ENCODE results near the gene PKP4. TPM values are rescaled to one million over a fixed set of nuclear protein-coding genes. Genes with fewer than 3 reads are reported as not detected.
A peak's percentile ranks its signal among the peaks of the same experiment; 100 is the strongest.

The PKP4 gene
- total RNA-seq, 5 donors from 2014 or later (not counting 1 experiment from before 2014, with no cell fraction given), result 17.3 to 23.1 (median 20.3) TPM

- Histone ChIP-seq H3K9me3 (no peaks in the 10 kb centered on the region), H3K36me3 (ENCODE audit: control insufficient read depth in 2 of 2, extremely low read depth in 1 of 2, insufficient read depth in 1 of 2, low read length in 1 of 2) (no peaks in the 10 kb centered on the region), H3K27ac (ENCODE audit: low read length) (peak overlapping the region; percentile 47), H3K4me3 (ENCODE audit: control insufficient read depth in 1 of 2, extremely low read depth in 1 of 2, low read length in 1 of 2) (peak overlapping the region; percentile 75 to 86), H3K27me3 (replicated peaks in 1 of 2; ENCODE audit: control insufficient read depth in 2 of 2, extremely low read depth in 1 of 2, insufficient read depth in 2 of 2, low read length in 1 of 2) (peaks cover 0 to 4% of the 10 kb centered on the region in 2 experiments), H3K4me1 (ENCODE audit: control insufficient read depth in 1 of 2, extremely low read depth in 1 of 2, insufficient read depth in 2 of 2, low read length in 2 of 2) (peaks cover 0 to 14% of the 10 kb centered on the region in 2 experiments)
- peak overlapping the region; percentile 75 to 85 for H3K27ac Mint-ChIP-seq
- no peaks in the 10 kb centered on the region for H3K36me3 Mint-ChIP-seq
- H3K9me3 Mint-ChIP-seq, result no peaks in the 10 kb centered on the region
- ChIA-PET CTCF (interaction anchor here (0.5 to 0.7 kb wide), 3 partner anchors 10 to 1092 kb away, joined by 3 to 5 read pairs (median 4); no protein-coding TSS in a partner anchor), POLR2A (interaction anchor here in 1 of 2 donors (0.6 kb wide), 2 partner anchors 21 to 964 kb away, joined by 3 read pairs; no protein-coding TSS in a partner anchor)
- peak in 34 of 35 experiments; percentile 24 to 72 (median 44) for DNase-seq
- H3K4me3 Mint-ChIP-seq, result peak overlapping the region; percentile 90 to 97 (median 96)
- peak; percentile 50 to 62 (median 56) for ATAC-seq (replicated peaks in 1 of 4)
- peaks cover 0 to 3% of the 10 kb centered on the region in 2 donors for H3K27me3 Mint-ChIP-seq
- whole genome bisulfite sequencing (ENCODE audit: insufficient coverage), result 2% methylated on average over 60 of the region's 61 CpGs
- H3K4me1 Mint-ChIP-seq, result peaks cover 16 to 32% (median 19%) of the 10 kb centered on the region in 3 donors
Measured at GRCh38 chr2:158457826-158458616, 1.3 kb downstream of the PKP4 start.

GRCh38 chr2:158458617-158458920 lies 1.8 kb downstream of the PKP4 start:
- Mint-ChIP-seq H3K9me3 (no peaks in the 10 kb centered on the region), H3K27ac (peak overlapping the region in 1 of 2 donors; percentile 62), H3K27me3 (peaks cover 0 to 3% of the 10 kb centered on the region in 2 donors), H3K4me3 (peak overlapping the region; percentile 90 to 97 (median 96)), H3K36me3 (no peaks in the 10 kb centered on the region), H3K4me1 (peaks cover 16 to 32% (median 19%) of the 10 kb centered on the region in 3 donors)
- CTCF ChIA-PET, result interaction anchor here in 1 of 2 donors (0.7 kb wide), 1 partner anchor 897 kb away, joined by 3 read pairs; no protein-coding TSS in a partner anchor
- Histone ChIP-seq H3K27me3 (replicated peaks in 1 of 2; ENCODE audit: control insufficient read depth in 2 of 2, extremely low read depth in 1 of 2, insufficient read depth in 2 of 2, low read length in 1 of 2) (peaks cover 0 to 4% of the 10 kb centered on the region in 2 experiments), H3K9me3 (no peaks in the 10 kb centered on the region), H3K36me3 (ENCODE audit: control insufficient read depth in 2 of 2, extremely low read depth in 1 of 2, insufficient read depth in 1 of 2, low read length in 1 of 2) (no peaks in the 10 kb centered on the region), H3K27ac (ENCODE audit: low read length) (no peak overlapping the region), H3K4me3 (ENCODE audit: control insufficient read depth in 1 of 2, extremely low read depth in 1 of 2, low read length in 1 of 2) (peak overlapping the region; percentile 75 to 86), H3K4me1 (ENCODE audit: control insufficient read depth in 1 of 2, extremely low read depth in 1 of 2, insufficient read depth in 2 of 2, low read length in 2 of 2) (peaks cover 0 to 14% of the 10 kb centered on the region in 2 experiments)
- DNase-seq (no peak), ATAC-seq (replicated peaks in 1 of 4) (no peak)
- POLR2A ChIA-PET, result interaction anchor here in 1 of 2 donors (0.7 kb wide), 1 partner anchor 287 kb away, joined by 3 read pairs; no protein-coding TSS in a partner anchor
- WGBS (ENCODE audit: insufficient coverage), result no CpG with 5 or more reads among the region's 9 CpGs

- ATAC-seq (replicated peaks in 1 of 4), result no peak
- Mint-ChIP-seq H3K36me3 (no peaks in the 10 kb centered on the region), H3K4me1 (peaks cover 16 to 32% (median 19%) of the 10 kb centered on the region in 3 donors), H3K27me3 (peaks cover 0 to 3% of the 10 kb centered on the region in 2 donors), H3K4me3 (peak overlapping the region; percentile 90 to 97 (median 96)), H3K9me3 (no peaks in the 10 kb centered on the region), H3K27ac (no peak overlapping the region)
- CTCF ChIA-PET, result interaction anchor here in 1 of 2 donors (0.7 kb wide), 1 partner anchor 898 kb away, joined by 3 read pairs; no protein-coding TSS in a partner anchor
- Histone ChIP-seq H3K4me1 (ENCODE audit: control insufficient read depth in 1 of 2, extremely low read depth in 1 of 2, insufficient read depth in 2 of 2, low read length in 2 of 2) (peaks cover 0 to 14% of the 10 kb centered on the region in 2 experiments), H3K36me3 (ENCODE audit: control insufficient read depth in 2 of 2, extremely low read depth in 1 of 2, insufficient read depth in 1 of 2, low read length in 1 of 2) (no peaks in the 10 kb centered on the region), H3K9me3 (no peaks in the 10 kb centered on the region), H3K27ac (ENCODE audit: low read length) (no peak overlapping the region), H3K27me3 (replicated peaks in 1 of 2; ENCODE audit: control insufficient read depth in 2 of 2, extremely low read depth in 1 of 2, insufficient read depth in 2 of 2, low read length in 1 of 2) (peaks cover 0 to 4% of the 10 kb centered on the region in 2 experiments), H3K4me3 (ENCODE audit: control insufficient read depth in 1 of 2, extremely low read depth in 1 of 2, low read length in 1 of 2) (no peak overlapping the region)
- no peak for DNase-seq
- POLR2A ChIA-PET, result interaction anchor here in 1 of 2 donors (0.7 kb wide), 1 partner anchor 286 kb away, joined by 3 read pairs; no protein-coding TSS in a partner anchor
- 100% methylated on average over 2 of the region's 9 CpGs for WGBS (ENCODE audit: insufficient coverage)
Measured at GRCh38 chr2:158459161-158460003, 2.6 kb downstream of the PKP4 start.

GRCh38 chr2:158460632-158461297 lies 4.0 kb downstream of the PKP4 start:
- Mint-ChIP-seq H3K27me3 (peaks cover 0 to 3% of the 10 kb centered on the region in 2 donors), H3K36me3 (no peaks in the 10 kb centered on the region), H3K4me3 (no peak overlapping the region), H3K27ac (no peak overlapping the region), H3K9me3 (no peaks in the 10 kb centered on the region), H3K4me1 (peaks cover 16 to 36% (median 19%) of the 10 kb centered on the region in 3 donors)
- no peak overlapping the region for H3K27ac ChIP-seq (ENCODE audit: low read length)
- peaks cover 0 to 14% of the 10 kb centered on the region in 2 experiments for H3K4me1 ChIP-seq (ENCODE audit: control insufficient read depth in 1 of 2, extremely low read depth in 1 of 2, insufficient read depth in 2 of 2, low read length in 2 of 2)
- ATAC-seq (replicated peaks in 1 of 4) (no peak), DNase-seq (no peak)
- no peak overlapping the region for H3K4me3 ChIP-seq (ENCODE audit: control insufficient read depth in 1 of 2, extremely low read depth in 1 of 2, low read length in 1 of 2)
- H3K27me3 ChIP-seq (replicated peaks in 1 of 2; ENCODE audit: control insufficient read depth in 2 of 2, extremely low read depth in 1 of 2, insufficient read depth in 2 of 2, low read length in 1 of 2), result peaks cover 0 to 4% of the 10 kb centered on the region in 2 experiments
- no peaks in the 10 kb centered on the region for H3K9me3 ChIP-seq
- CTCF ChIA-PET, result interaction anchor here in 1 of 2 donors (0.6 kb wide), 1 partner anchor 624 kb away, joined by 4 read pairs; no protein-coding TSS in a partner anchor
- no CpG with 5 or more reads among the region's 3 CpGs for WGBS (ENCODE audit: insufficient coverage)
- no peaks in the 10 kb centered on the region for H3K36me3 ChIP-seq (ENCODE audit: control insufficient read depth in 2 of 2, extremely low read depth in 1 of 2, insufficient read depth in 1 of 2, low read length in 1 of 2)
- POLR2A ChIA-PET, result interaction anchor here in 1 of 2 donors (0.5 kb wide), 1 partner anchor 8 kb away, joined by 6 read pairs; no protein-coding TSS in a partner anchor

- no peak overlapping the region for H3K4me3 Mint-ChIP-seq
- H3K27me3 Mint-ChIP-seq, result no peaks in the 10 kb centered on the region
- no peak overlapping the region for H3K27ac Mint-ChIP-seq
- H3K36me3 Mint-ChIP-seq, result no peaks in the 10 kb centered on the region
- Histone ChIP-seq H3K36me3 (ENCODE audit: control insufficient read depth in 2 of 2, extremely low read depth in 1 of 2, insufficient read depth in 1 of 2, low read length in 1 of 2) (no peaks in the 10 kb centered on the region), H3K4me3 (ENCODE audit: control insufficient read depth in 1 of 2, extremely low read depth in 1 of 2, low read length in 1 of 2) (no peak overlapping the region), H3K27ac (ENCODE audit: low read length) (no peak overlapping the region), H3K27me3 (replicated peaks in 1 of 2; ENCODE audit: control insufficient read depth in 2 of 2, extremely low read depth in 1 of 2, insufficient read depth in 2 of 2, low read length in 1 of 2) (no peaks in the 10 kb centered on the region), H3K4me1 (ENCODE audit: control insufficient read depth in 1 of 2, extremely low read depth in 1 of 2, insufficient read depth in 2 of 2, low read length in 2 of 2) (peaks cover 0 to under 1% of the 10 kb centered on the region in 2 experiments), H3K9me3 (no peaks in the 10 kb centered on the region)
- WGBS (ENCODE audit: insufficient coverage), result 100% methylated on average over 3 of the region's 6 CpGs
- ChIA-PET POLR2A (no interaction called here), CTCF (interaction anchor here (0.6 to 2.0 kb wide), 3 partner anchors 15 to 1106 kb away, joined by 3 to 9 read pairs (median 4); no protein-coding TSS in a partner anchor)
- DNase-seq, result no peak
- H3K4me1 Mint-ChIP-seq, result peaks cover 1 to 23% (median 8%) of the 10 kb centered on the region in 3 donors
- ATAC-seq (replicated peaks in 1 of 4), result no peak
- H3K9me3 Mint-ChIP-seq, result no peaks in the 10 kb centered on the region
Measured at GRCh38 chr2:158463496-158464095, 6.8 kb downstream of the PKP4 start.

Data from T-cell (primary cell).